Gastrocnemius medialis (tissue), 4 donors: ENCODE measurements around the gene TTC28. TPM values are rescaled to one million over a fixed set of nuclear protein-coding genes. Genes with fewer than 3 reads are reported as not detected.

Experiments used
- ATAC-seq, 2 donors: fragments of 150-250 bp; one replicate each; pipeline ENCODE4 v1.9.1; 2016
- DNase-seq, 2 donors: peaks; one replicate each; pipeline ENCODE4 v3.0.0-alpha.2; 2019
- H3K27ac ChIP-seq, 4 donors: fragments of 200-600 bp; sonication (generic); 1 replicate in 1 of 4; 2 replicates in 3 of 4; pipeline ENCODE4 v1.5.1; 2016 to 2018; ENCODE audit warnings: mild to moderate bottlenecking in 2 of 4, moderate library complexity in 1 of 4
- H3K27me3 ChIP-seq, 3 donors: fragments of 200-600 bp; sonication (generic) in 2 of 3; 1 replicate in 1 of 3; 2 replicates in 2 of 3; pipeline versions ENCODE4 v1.5.1 to v1.6.0; 2016 to 2019; ENCODE audit warnings: mild to moderate bottlenecking in 1 of 3, moderate library complexity in 1 of 3
- H3K36me3 ChIP-seq, 2 donors: fragments of 200-600 bp; sonication (generic) in 1 of 2; one replicate each; pipeline ENCODE4 v1.5.1; 2017 to 2018
- H3K4me1 ChIP-seq, 2 donors: fragments of 200-600 bp; sonication (generic) in 1 of 2; one replicate each; pipeline ENCODE4 v1.5.1; 2016 to 2017; ENCODE audit warnings: mild to moderate bottlenecking in 2 of 2
- H3K4me3 ChIP-seq, 4 donors: fragments of 200-600 bp; sonication (generic) in 3 of 4; 1 replicate in 1 of 4; 2 replicates in 3 of 4; pipeline ENCODE4 v1.5.1; 2016 to 2019; ENCODE audit warnings: mild to moderate bottlenecking in 2 of 4
- H3K9me3 ChIP-seq, 3 donors: fragments of 200-600 bp; sonication (generic) in 2 of 3; 1 replicate in 1 of 3; 2 replicates in 2 of 3; pipeline ENCODE4 v1.5.1; 2016 to 2019
- CTCF ChIP-seq, 5 experiments: fragments of 450-650 bp in 3 of 5; fragments of 200-600 bp in 2 of 5; sonication (generic) in 2 of 5; IDR thresholded peaks in 4 of 5; conservative IDR thresholded peaks in 1 of 5; 1 replicate in 4 of 5; 2 replicates in 1 of 5; pipeline ENCODE4 v1.5.1; 2016 to 2019; ENCODE audit warnings: antibody characterized with exemption in 5 of 5, mild to moderate bottlenecking in 3 of 5, moderate library complexity in 3 of 5
- POLR2A ChIP-seq, 2 donors: fragments of 450-650 bp; IDR thresholded peaks; one replicate each; pipeline ENCODE4 v1.6.1; 2017; ENCODE audit warnings: antibody characterized with exemption in 2 of 2, mild to moderate bottlenecking in 2 of 2, moderate library complexity in 2 of 2
- in situ Hi-C, 4 donors: fragments of 200-750 bp; cut with MboI; loops; one replicate each; pipeline versions ENCODE4 v1.15.0 to v1.8.0; 2017; ENCODE audit warnings: low sequenced_read_pairs in 4 of 4
- intact Hi-C: fragments of 100-400 bp; cut with DNase I; formaldehyde crosslinking; loops from one replicate; pipeline ENCODE4 v1.15.1; 2023; ENCODE audit warnings: low total_unique reads
- total RNA-seq, 4 donors: library from RNA; depleted of rRNA; stranded (reverse); fragments of >200 nt; gene quantifications; one replicate each; pipeline versions ENCODE4 v1.1.0 to v1.2.3, GENCODE V29; 2016

The TTC28 gene
- total RNA-seq, 4 donors from 2014 or later, result 6.3 to 18.1 (median 8.4) TPM

GRCh38 chr22:28442711-28443525 is 236.7 kb downstream of the TTC28 start:
- H3K4me1 ChIP-seq, result peaks cover 57 to 71% of the 10 kb centered on the region in 2 donors
- in situ Hi-C loops, result loop anchor here in 2 of 4 donors (25.0 kb wide), 2 partner anchors 381 to 406 kb away; no protein-coding TSS in a partner anchor

GRCh38 chr22:28442264-28442710 is 237.4 kb downstream of the TTC28 start:
- ATAC-seq (peak; percentile 50 to 53), DNase-seq (peak; percentile 59 to 73)
- Histone ChIP-seq H3K4me1 (peaks cover 57 to 78% of the 10 kb centered on the region in 2 donors), H3K27me3 (no peaks in the 10 kb centered on the region), H3K9me3 (no peaks in the 10 kb centered on the region), H3K4me3 (peak overlapping the region; percentile 59 to 69 (median 61)), H3K36me3 (no peaks in the 10 kb centered on the region), H3K27ac (peak overlapping the region; percentile 80 to 88 (median 85))
- intact Hi-C loops (loop anchor here (5.0 to 10.0 kb wide), 5 partner anchors 80 to 577 kb away; no protein-coding TSS in a partner anchor), in situ Hi-C loops (loop anchor here in 2 of 4 donors (25.0 kb wide), 2 partner anchors 380 to 405 kb away; no protein-coding TSS in a partner anchor)
- TF ChIP-seq POLR2A (IDR thresholded peaks at IDR 0.05) (no peak), CTCF (IDR thresholded peaks at IDR 0.05 in 4 of 5, conservative IDR thresholded peaks at IDR 0.05 in 1 of 5) (peak; percentile 46 to 75 (median 68))

More at GRCh38 chr22:28442711-28443525, 236.7 kb downstream of the TTC28 start:
- H3K9me3 ChIP-seq, result no peaks in the 10 kb centered on the region
- H3K27me3 ChIP-seq, result no peaks in the 10 kb centered on the region
- H3K27ac ChIP-seq, result peak overlapping the region; percentile 80 to 88 (median 85)
- intact Hi-C loops, result loop anchor here (5.0 to 10.0 kb wide), 5 partner anchors 81 to 578 kb away; no protein-coding TSS in a partner anchor
- DNase-seq (peak; percentile 9 to 51), ATAC-seq (peak; percentile 40 to 43)
- peak overlapping the region; percentile 59 to 69 (median 61) for H3K4me3 ChIP-seq
- H3K36me3 ChIP-seq, result no peaks in the 10 kb centered on the region
- no peak for TF ChIP-seq POLR2A (IDR thresholded peaks at IDR 0.05)
- TF ChIP-seq CTCF (IDR thresholded peaks at IDR 0.05 in 4 of 5, conservative IDR thresholded peaks at IDR 0.05 in 1 of 5), result no peak

GRCh38 chr22:28441720-28442263 is 237.8 kb downstream of the TTC28 start:
- TF ChIP-seq POLR2A (IDR thresholded peaks at IDR 0.05), result no peak
- TF ChIP-seq CTCF (IDR thresholded peaks at IDR 0.05 in 4 of 5, conservative IDR thresholded peaks at IDR 0.05 in 1 of 5), result no peak
- no peaks in the 10 kb centered on the region for H3K27me3 ChIP-seq
- in situ Hi-C loops (loop anchor here in 2 of 4 donors (25.0 kb wide), 2 partner anchors 379 to 404 kb away; no protein-coding TSS in a partner anchor), intact Hi-C loops (loop anchor here (5.0 to 10.0 kb wide), 5 partner anchors 79 to 577 kb away; no protein-coding TSS in a partner anchor)
- peak overlapping the region; percentile 59 to 69 (median 61) for H3K4me3 ChIP-seq
- no peaks in the 10 kb centered on the region for H3K9me3 ChIP-seq
- no peaks in the 10 kb centered on the region for H3K36me3 ChIP-seq
- peaks cover 57 to 83% of the 10 kb centered on the region in 2 donors for H3K4me1 ChIP-seq
- no peak for DNase-seq
- H3K27ac ChIP-seq, result peak overlapping the region; percentile 80 to 88 (median 85)
- ATAC-seq, result no peak

DNA sequence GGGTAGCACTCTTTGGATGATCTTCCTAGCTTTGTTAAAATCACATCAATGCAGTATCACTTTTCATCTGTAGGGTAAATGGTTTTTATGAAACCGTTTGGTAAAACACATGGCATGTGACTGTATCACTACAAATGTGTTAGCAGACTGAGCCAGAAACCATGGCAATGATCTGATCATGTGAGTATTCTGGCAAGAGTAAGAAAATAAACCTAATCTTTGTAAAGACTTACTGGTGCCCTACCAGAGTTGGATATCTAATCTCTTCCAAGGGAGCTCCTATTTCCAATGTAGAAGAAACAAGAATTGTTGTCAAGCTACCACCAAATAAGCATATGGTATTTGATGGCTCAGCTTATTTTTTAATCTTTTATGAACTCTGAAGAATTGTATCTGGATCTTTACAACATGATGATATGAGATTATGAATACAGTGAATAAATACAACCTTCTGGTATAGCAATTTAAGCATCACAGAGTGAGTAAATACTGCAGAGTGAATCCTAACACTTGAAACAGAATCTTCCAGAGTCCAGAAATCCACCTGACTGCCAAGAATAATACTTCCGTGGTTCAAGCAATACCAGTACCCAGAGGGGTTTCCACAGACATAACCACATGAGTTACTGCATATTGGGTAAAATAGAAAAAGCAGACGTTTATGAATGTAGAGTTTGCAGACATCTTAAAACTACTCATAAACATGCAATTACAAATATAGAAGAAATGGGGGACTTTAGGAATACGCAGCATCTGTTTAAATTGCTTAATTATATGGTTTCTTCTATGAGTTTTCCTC is 238.8 kb downstream of the TTC28 start:
- intact Hi-C loops (loop anchor here (5.0 to 10.0 kb wide), 5 partner anchors 78 to 576 kb away; no protein-coding TSS in a partner anchor), in situ Hi-C loops (loop anchor here in 2 of 4 donors (25.0 kb wide), 2 partner anchors 378 to 403 kb away; no protein-coding TSS in a partner anchor)
- Histone ChIP-seq H3K36me3 (no peaks in the 10 kb centered on the region), H3K4me3 (peak overlapping the region in 2 of 4 donors; percentile 59 to 61), H3K9me3 (no peaks in the 10 kb centered on the region), H3K27me3 (no peaks in the 10 kb centered on the region), H3K27ac (peak overlapping the region; percentile 80 to 88 (median 85)), H3K4me1 (peaks cover 65 to 89% of the 10 kb centered on the region in 2 donors)
- TF ChIP-seq CTCF (IDR thresholded peaks at IDR 0.05 in 4 of 5, conservative IDR thresholded peaks at IDR 0.05 in 1 of 5) (no peak), POLR2A (IDR thresholded peaks at IDR 0.05) (no peak)
- DNase-seq, result no peak
- no peak for ATAC-seq
